ENCODE data around the gene B4GALT2.
A peak's percentile ranks its signal among the peaks of the same experiment; 100 is the strongest.

The B4GALT2 gene

GRCh38 chr1:43970911-43971310 lies 8.1 kb upstream of the B4GALT2 start:
- DNase-seq: no peak

- DNase-seq: no peak
These were observed 7.6 kb upstream of the B4GALT2 start for GRCh38 chr1:43971336-43971980.

- DNase-seq: no peak
These were observed 5.0 kb upstream of the B4GALT2 start for GRCh38 chr1:43973981-43974442.

- peak; percentile 91 for DNase-seq
These were observed 4.4 kb upstream of the B4GALT2 start, which contains the start of gene ATP6V0B for GRCh38 chr1:43974443-43975248. Gene ATP6V0B (plus strand): TSS chr1:43974960. CDS start chr1:43975041, 81 bp downstream.

- peak; percentile 52 for DNase-seq
These were observed 3.6 kb upstream of the B4GALT2 start for GRCh38 chr1:43975249-43975961.

- DNase-seq: no peak
These were observed 3.0 kb upstream of the B4GALT2 start for GRCh38 chr1:43976045-43976444.

GRCh38 chr1:43976890-43977289 lies 2.1 kb upstream of the B4GALT2 start:
- no peak for DNase-seq

GRCh38 chr1:43977376-43978263 lies 1.4 kb upstream of the B4GALT2 start:
- no peak for DNase-seq

- no peak for DNase-seq
These were observed 803 bp upstream of the B4GALT2 start for GRCh38 chr1:43978264-43978550.

- DNase-seq: no peak
These were observed 184 bp downstream of the B4GALT2 start for GRCh38 chr1:43979261-43979527.

- DNase-seq: peak; percentile 20
These were observed 681 bp downstream of the B4GALT2 start for GRCh38 chr1:43979528-43980254.

GRCh38 chr1:43980255-43981134 lies 1.5 kb downstream of the B4GALT2 start:
- DNase-seq: no peak

- no peak for DNase-seq
These were observed 2.1 kb downstream of the B4GALT2 start for GRCh38 chr1:43981135-43981491.

GRCh38 chr1:43981636-43982035 lies 2.6 kb downstream of the B4GALT2 start:
- DNase-seq: no peak

GRCh38 chr1:43982241-43982640 lies 3.2 kb downstream of the B4GALT2 start:
- DNase-seq: no peak

- no peak for DNase-seq
These were observed 3.8 kb downstream of the B4GALT2 start for GRCh38 chr1:43982808-43983207.

- DNase-seq: no peak
These were observed 4.4 kb downstream of the B4GALT2 start for GRCh38 chr1:43983253-43983899.

GRCh38 chr1:43984855-43985254 lies 5.8 kb downstream of the B4GALT2 start:
- DNase-seq: no peak

GRCh38 chr1:43985984-43986595 lies 7.1 kb downstream of the B4GALT2 start:
- DNase-seq: no peak

GRCh38 chr1:43986712-43987111 lies 7.7 kb downstream of the B4GALT2 start:
- DNase-seq: no peak
